Osteocyte (in vitro differentiated cells): ENCODE results near the gene INO80E. TPM values are rescaled to one million over a fixed set of nuclear protein-coding genes. Genes with fewer than 3 reads are reported as not detected.

ENCODE experiments used
- DNase-seq: peaks from one replicate; pipeline ENCODE4 v3.0.0; 2021; ENCODE audit warnings: mixed read lengths; ENCODE audit not compliant: unreplicated experiment; ENCODE audit errors: extremely low spot score
- H3K27ac Mint-ChIP-seq: one replicate; pipeline ENCODE4 v1.8.0; 2021; ENCODE audit warnings: mild to moderate bottlenecking, mixed read lengths; ENCODE audit not compliant: unreplicated experiment
- H3K27me3 Mint-ChIP-seq: one replicate; pipeline ENCODE4 v1.8.0; 2021; ENCODE audit warnings: mixed read lengths; ENCODE audit not compliant: unreplicated experiment
- H3K36me3 Mint-ChIP-seq: one replicate; pipeline ENCODE4 v1.8.0; 2021; ENCODE audit warnings: mixed read lengths; ENCODE audit not compliant: unreplicated experiment
- H3K4me1 Mint-ChIP-seq: one replicate; pipeline ENCODE4 v1.8.0; 2021; ENCODE audit warnings: mixed read lengths; ENCODE audit not compliant: unreplicated experiment
- H3K4me3 Mint-ChIP-seq: one replicate; pipeline ENCODE4 v1.8.0; 2021; ENCODE audit warnings: mild to moderate bottlenecking, moderate library complexity, mixed read lengths; ENCODE audit not compliant: unreplicated experiment
- H3K9me3 Mint-ChIP-seq: one replicate; pipeline ENCODE4 v1.8.0; 2021; ENCODE audit warnings: mixed read lengths; ENCODE audit not compliant: unreplicated experiment
- CTCF ChIP-seq: fragments of 200-600 bp; sonication (generic); IDR thresholded peaks from 2 replicates; pipeline ENCODE4 v1.5.0; 2021; ENCODE audit warnings: antibody characterized with exemption, mild to moderate bottlenecking, moderate library complexity
- total RNA-seq: library from RNA; stranded (reverse); gene quantifications from 2 replicates; pipeline ENCODE4 v1.2.1, GENCODE V29; 2021

INO80E gene
- total RNA-seq, 1 donor from 2014 or later = 77.0 TPM

- DNase-seq = no peak
- no peak for TF ChIP-seq CTCF
Measured at GRCh38 chr16:29975811-29976511, 20.1 kb upstream of the INO80E start.

DNA sequence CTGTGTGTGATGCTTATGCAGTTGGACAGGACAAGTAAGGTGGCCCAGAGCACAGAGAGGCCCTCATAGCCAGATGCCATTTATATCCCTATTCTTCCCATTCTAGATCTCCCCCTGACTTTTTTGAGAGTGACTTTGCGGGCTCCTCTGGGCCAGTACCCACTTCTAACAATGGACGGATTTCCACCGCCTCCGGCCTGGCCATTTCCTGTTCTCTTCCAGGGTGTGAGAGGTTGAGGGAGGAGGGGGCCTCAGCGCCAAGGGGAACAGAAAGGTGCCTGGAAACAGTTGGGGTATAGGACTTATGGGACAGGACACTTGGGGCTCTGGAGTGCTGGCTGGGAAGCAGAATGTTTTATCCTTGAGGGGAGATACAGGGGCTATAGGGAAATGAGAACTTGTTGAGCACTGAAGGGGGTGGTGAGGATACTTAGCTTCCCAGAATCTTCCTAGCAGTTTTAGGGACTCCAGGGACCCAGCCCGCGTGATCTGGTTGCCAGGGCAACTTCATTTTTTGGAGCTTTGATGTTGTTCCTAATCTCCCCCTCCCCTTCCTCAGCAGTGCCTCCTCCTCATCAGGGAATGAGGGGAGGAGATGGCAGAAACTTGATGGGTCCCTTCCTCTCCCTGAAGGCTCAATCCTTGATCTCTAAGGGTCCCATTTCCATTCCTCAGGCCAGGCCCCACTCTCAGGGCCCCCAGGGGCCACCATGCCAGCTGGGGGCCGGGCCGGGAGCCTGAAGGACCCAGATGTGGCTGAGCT lies 18.8 kb upstream of the INO80E start:
- Mint-ChIP-seq H3K4me3 (no peak overlapping the region), H3K9me3 (no peaks in the 10 kb centered on the region), H3K27me3 (no peaks in the 10 kb centered on the region), H3K27ac (no peak overlapping the region), H3K4me1 (peaks cover 30% of the 10 kb centered on the region), H3K36me3 (peaks cover 32% of the 10 kb centered on the region)
- no peak for DNase-seq
- no peak for TF ChIP-seq CTCF

More at GRCh38 chr16:29975811-29976511, 20.1 kb upstream of the INO80E start:
- H3K36me3 Mint-ChIP-seq = peaks cover 26% of the 10 kb centered on the region
- no peaks in the 10 kb centered on the region for H3K27me3 Mint-ChIP-seq
- H3K4me3 Mint-ChIP-seq = peak overlapping the region; percentile 98
- peak overlapping the region; percentile 65 for H3K27ac Mint-ChIP-seq
- H3K4me1 Mint-ChIP-seq = peaks cover 30% of the 10 kb centered on the region
- H3K9me3 Mint-ChIP-seq = no peaks in the 10 kb centered on the region

GRCh38 chr16:29978081-29978480 lies 18.0 kb upstream of the INO80E start:
- no peak for TF ChIP-seq CTCF
- H3K4me3 Mint-ChIP-seq = no peak overlapping the region
- no peaks in the 10 kb centered on the region for H3K9me3 Mint-ChIP-seq
- peaks cover 34% of the 10 kb centered on the region for H3K36me3 Mint-ChIP-seq
- no peak overlapping the region for H3K27ac Mint-ChIP-seq
- no peaks in the 10 kb centered on the region for H3K27me3 Mint-ChIP-seq
- no peak for DNase-seq
- peaks cover 30% of the 10 kb centered on the region for H3K4me1 Mint-ChIP-seq

DNA sequence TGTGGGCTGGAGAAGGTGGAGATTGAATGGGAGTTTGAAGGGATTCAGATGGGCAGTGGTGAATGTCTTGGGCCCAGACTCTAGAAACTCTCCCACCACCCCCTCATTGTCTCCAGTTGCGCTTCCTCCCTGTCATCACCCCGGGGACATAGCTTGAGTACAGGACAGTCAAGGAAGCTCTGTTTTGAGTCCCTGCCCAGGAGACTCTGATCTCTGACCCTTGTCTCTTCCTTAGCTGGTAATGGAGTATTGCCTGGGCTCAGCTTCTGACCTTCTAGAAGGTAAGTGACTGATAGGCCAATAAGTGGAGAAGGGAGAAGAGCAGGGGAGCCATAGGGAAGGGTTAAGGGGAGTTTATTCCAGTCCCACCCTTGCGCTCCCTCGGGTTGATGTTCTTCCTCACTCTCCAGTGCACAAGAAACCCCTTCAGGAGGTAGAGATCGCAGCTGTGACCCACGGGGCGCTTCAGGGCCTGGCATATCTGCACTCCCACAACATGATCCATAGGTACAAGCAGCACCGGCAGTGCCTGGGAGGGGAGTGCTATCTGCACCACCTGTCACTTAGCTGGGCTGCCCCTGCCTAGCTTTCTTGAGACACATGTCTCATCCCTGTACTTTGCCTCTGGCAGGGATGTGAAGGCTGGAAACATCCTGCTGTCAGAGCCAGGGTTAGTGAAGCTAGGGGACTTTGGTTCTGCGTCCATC lies 17.3 kb upstream of the INO80E start:
- Mint-ChIP-seq H3K9me3 (no peaks in the 10 kb centered on the region), H3K4me3 (no peak overlapping the region)

More for the DNA sequence above, 17.3 kb upstream of the INO80E start:
- no peak overlapping the region for H3K27ac Mint-ChIP-seq
- DNase-seq = no peak
- peaks cover 26% of the 10 kb centered on the region for H3K4me1 Mint-ChIP-seq
- TF ChIP-seq CTCF = no peak
- peaks cover 36% of the 10 kb centered on the region for H3K36me3 Mint-ChIP-seq
- no peaks in the 10 kb centered on the region for H3K27me3 Mint-ChIP-seq
